Testis (tissue), 3 donors: ENCODE results near the gene PI4K2A. TPM values are rescaled to one million over a fixed set of nuclear protein-coding genes. Genes with fewer than 3 reads are reported as not detected.

Source experiments
- DNase-seq: peaks from one replicate; pipeline ENCODE4 v3.0.0-alpha.2; 2019
- H3K27ac ChIP-seq, 2 donors: fragments of 200-600 bp; sonication (generic); one replicate each; pipeline ENCODE4 v1.5.1; 2019
- H3K27me3 ChIP-seq: fragments of 200-600 bp; sonication (generic); one replicate; pipeline ENCODE4 v1.5.1; 2019
- H3K36me3 ChIP-seq: fragments of 200-600 bp; sonication (generic); one replicate; pipeline ENCODE4 v1.5.1; 2017; ENCODE audit warnings: low read depth; ENCODE audit errors: missing control alignments
- H3K4me1 ChIP-seq: fragments of 200-600 bp; sonication (generic); one replicate; pipeline ENCODE4 v1.5.1; 2019
- H3K4me3 ChIP-seq, 2 donors: fragments of 200-600 bp; sonication (generic); one replicate each; pipeline ENCODE4 v1.5.1; 2017 to 2019
- H3K9me3 ChIP-seq: fragments of 200-600 bp; sonication (generic); one replicate; pipeline ENCODE4 v1.5.1; 2017
- POLR2A ChIP-seq: fragments of 450-650 bp; IDR thresholded peaks from one replicate; pipeline ENCODE4 v1.6.1; 2017; ENCODE audit warnings: antibody characterized with exemption, mild to moderate bottlenecking, moderate library complexity
- WGBS, 2 donors: methylation state at CpG; one replicate each; pipeline ENCODE4 v1.1.5; 2018; 5-methylcytosine and 5-hydroxymethylcytosine counted together
- intact Hi-C: fragments of 100-400 bp; cut with DNase I; formaldehyde crosslinking; loops from one replicate; pipeline ENCODE4 v1.15.1; 2023; ENCODE audit warnings: low total_unique reads
- polyA plus RNA-seq: library from polyadenylated mRNA; stranded (reverse); fragments of 350-450 nt; fragmentation: Illumina TruSeq; extraction: RNeasy Lipid Tissue Mini Kit (QIAGEN cat#74804); gene quantifications from one replicate; pipeline ENCODE4 v1.2.3, GENCODE V29; 2014; ENCODE audit warnings: low read depth, low replicate concordance; ENCODE audit not compliant: insufficient read depth
- total RNA-seq, 2 donors: library from RNA; depleted of rRNA; stranded (reverse); fragments of >200 nt; gene quantifications; one replicate each; pipeline ENCODE4 v1.2.3, GENCODE V29; 2016
- TF ChIP-seq, protein P1 (sequence below), 3 experiments: fragments of 450-650 bp in 2 of 3; fragments of 200-600 bp in 1 of 3; sonication (generic) in 1 of 3; IDR thresholded peaks; one replicate each; pipeline ENCODE4 v1.5.1; 2016 to 2019; ENCODE audit warnings: antibody characterized with exemption in 3 of 3, mild to moderate bottlenecking in 2 of 3, moderate library complexity in 1 of 3

PI4K2A gene
- total and polyA plus RNA-seq, 3 donors from 2014 or later: 24.2 to 31.0 (median 27.4) TPM

DNA sequence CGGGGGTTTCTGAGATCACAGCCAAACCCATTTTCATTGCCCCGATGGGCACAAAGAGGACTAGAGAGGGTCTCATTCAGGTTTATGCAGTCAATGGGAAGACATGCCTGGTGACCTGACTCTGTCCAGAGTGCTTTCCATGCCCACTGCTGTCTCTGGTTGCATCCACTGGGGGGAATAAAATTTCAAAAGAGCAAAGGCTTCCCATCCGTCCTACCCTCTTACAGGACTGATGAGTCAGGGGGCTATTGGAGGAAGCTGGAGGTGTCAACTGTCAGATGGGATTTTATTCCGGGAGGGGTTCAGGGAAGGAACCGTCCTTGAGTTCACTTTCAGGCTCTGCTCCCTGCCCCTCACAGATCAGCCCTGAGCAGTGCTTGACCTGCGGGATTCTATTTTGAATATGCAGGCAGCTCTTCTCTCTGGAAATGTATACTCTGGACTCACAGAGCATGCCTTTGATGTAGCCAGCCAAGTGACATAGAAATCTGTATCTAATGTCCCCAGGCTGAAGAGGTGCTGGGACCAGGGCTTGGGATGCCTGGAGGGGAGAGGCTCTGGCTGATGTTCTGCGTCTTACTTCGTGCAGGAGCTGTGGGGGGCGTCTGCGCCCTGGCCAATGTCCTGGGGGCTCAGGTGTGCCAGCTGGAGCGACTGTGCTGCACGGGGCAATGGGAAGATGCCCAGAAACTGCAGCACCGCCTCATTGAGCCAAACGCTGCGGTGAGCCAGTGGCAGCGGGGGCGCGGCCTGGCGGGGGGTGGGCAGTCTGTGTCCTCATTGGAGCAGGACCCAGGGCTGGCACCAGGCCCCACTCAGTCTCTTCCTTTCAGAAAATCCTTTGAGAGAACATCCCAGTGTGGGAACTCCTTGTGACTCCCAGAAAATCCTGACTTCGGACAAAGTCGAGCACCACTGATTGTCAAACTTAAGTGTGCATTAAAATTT is 38.9 kb upstream of the PI4K2A start:
- H3K27me3 ChIP-seq: no peaks in the 10 kb centered on the region
- H3K4me3 ChIP-seq: no peak overlapping the region
- DNase-seq: no peak
- intact Hi-C loops: no loop called here
- H3K9me3 ChIP-seq: no peaks in the 10 kb centered on the region
- TF ChIP-seq, protein P1, sequence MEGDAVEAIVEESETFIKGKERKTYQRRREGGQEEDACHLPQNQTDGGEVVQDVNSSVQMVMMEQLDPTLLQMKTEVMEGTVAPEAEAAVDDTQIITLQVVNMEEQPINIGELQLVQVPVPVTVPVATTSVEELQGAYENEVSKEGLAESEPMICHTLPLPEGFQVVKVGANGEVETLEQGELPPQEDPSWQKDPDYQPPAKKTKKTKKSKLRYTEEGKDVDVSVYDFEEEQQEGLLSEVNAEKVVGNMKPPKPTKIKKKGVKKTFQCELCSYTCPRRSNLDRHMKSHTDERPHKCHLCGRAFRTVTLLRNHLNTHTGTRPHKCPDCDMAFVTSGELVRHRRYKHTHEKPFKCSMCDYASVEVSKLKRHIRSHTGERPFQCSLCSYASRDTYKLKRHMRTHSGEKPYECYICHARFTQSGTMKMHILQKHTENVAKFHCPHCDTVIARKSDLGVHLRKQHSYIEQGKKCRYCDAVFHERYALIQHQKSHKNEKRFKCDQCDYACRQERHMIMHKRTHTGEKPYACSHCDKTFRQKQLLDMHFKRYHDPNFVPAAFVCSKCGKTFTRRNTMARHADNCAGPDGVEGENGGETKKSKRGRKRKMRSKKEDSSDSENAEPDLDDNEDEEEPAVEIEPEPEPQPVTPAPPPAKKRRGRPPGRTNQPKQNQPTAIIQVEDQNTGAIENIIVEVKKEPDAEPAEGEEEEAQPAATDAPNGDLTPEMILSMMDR (IDR thresholded peaks at IDR 0.05): no peak
- no peak for TF ChIP-seq POLR2A
- no peak overlapping the region for H3K27ac ChIP-seq
- H3K36me3 ChIP-seq: no peaks in the 10 kb centered on the region
- 79 to 86% methylated on average over 20 to 21 of the region's 21 CpGs for WGBS, 2 donors
- no peaks in the 10 kb centered on the region for H3K4me1 ChIP-seq

DNA sequence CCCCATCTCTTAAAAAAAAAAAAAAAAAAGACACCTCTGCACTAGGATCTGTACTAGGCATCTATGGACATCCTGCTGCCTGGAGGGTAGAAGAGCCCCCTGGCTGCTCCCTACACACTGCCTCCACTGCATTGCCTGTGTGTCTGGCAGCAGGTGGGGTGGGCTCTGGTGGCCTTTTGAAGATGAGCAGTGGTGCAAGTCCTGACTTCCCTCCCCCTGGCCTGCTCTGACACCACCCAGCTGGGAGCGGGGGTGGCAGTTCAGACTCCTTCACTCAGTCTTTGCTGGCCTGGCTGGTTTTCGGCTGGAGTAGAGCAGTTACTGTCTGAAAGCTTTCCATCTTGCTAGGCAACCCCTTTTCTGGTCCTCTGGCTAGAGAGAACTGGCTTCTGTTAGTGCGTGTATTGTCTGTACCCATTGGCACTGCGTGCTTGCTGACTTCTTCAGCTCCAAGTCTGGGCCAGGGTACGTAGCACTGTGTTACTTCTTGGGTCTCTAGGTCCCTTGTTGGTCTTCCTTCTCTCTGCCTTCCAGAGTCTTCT is 33.3 kb upstream of the PI4K2A start:
- no peak for TF ChIP-seq POLR2A
- TF ChIP-seq, protein P1 (IDR thresholded peaks at IDR 0.05): no peak
- intact Hi-C loops: no loop called here
- H3K36me3 ChIP-seq: no peaks in the 10 kb centered on the region
- H3K9me3 ChIP-seq: no peaks in the 10 kb centered on the region
- H3K27me3 ChIP-seq: no peaks in the 10 kb centered on the region
- no peak for DNase-seq
- no peaks in the 10 kb centered on the region for H3K4me1 ChIP-seq
- WGBS, 2 donors: 91 to 97% methylated on average over 5 of the region's 5 CpGs
- no peak overlapping the region for H3K27ac ChIP-seq
- no peak overlapping the region for H3K4me3 ChIP-seq

DNA sequence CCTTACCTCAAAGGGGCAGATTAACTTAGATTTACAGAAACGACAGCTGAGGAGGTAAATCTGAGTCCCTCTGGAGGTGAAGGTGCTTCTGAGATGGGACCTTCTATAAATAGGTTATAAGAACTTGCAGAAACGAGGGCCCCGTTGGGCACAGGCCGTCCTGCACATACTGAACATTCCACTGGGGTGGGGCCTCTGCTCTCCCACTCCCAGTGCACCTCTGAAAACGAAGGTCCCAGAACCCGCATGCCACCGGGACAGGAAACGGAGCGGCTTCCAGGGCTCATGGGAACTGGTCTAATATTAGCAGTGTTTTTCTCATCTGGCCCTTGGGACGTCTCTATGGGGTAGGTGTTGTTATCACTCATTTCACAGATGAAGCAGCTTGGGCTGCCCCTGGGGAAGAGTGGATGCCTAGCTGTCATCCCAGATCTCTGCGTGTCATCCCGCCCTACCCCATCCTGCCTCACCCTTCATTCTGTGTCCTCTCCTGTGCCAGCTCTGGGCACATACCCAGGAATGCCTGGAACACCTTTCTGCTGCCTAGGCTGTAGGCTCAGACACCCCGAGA is 31.4 kb upstream of the PI4K2A start:
- WGBS, 2 donors: 81 to 83% methylated on average over 11 to 13 of the region's 13 CpGs

DNA sequence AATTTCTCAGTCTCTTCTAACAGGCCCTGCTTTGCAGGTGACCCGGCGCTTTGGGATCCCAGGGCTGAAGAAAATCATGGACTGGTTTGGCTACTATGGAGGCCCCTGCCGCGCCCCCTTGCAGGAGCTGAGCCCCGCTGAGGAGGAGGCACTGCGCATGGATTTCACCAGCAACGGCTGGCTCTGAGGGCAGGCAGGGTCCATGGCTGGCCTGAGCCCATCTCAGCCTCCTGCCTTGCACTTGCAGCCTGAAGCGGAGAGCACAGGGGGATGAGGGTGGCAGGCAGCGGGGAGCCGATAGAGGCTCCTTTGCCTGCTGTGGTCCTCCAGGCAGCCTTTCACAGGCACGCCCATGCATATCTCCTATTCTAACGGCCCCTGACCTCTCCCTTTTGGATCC is 29.0 kb upstream of the PI4K2A start:
- no peak for TF ChIP-seq POLR2A
- TF ChIP-seq, protein P1 (IDR thresholded peaks at IDR 0.05): no peak
- H3K4me1 ChIP-seq: no peaks in the 10 kb centered on the region
- no peak overlapping the region for H3K27ac ChIP-seq
- H3K36me3 ChIP-seq: no peaks in the 10 kb centered on the region
- no peaks in the 10 kb centered on the region for H3K27me3 ChIP-seq
- intact Hi-C loops: loop anchor here (5.0 kb wide), 1 partner anchor 34 kb away; no protein-coding TSS in a partner anchor
- no peak overlapping the region for H3K4me3 ChIP-seq
- whole genome bisulfite sequencing, 2 donors: 89 to 94% methylated on average over 6 to 12 of the region's 12 CpGs
- no peak for DNase-seq
- H3K9me3 ChIP-seq: no peaks in the 10 kb centered on the region

More for the DNA sequence above, 31.4 kb upstream of the PI4K2A start:
- no peaks in the 10 kb centered on the region for H3K4me1 ChIP-seq
- H3K4me3 ChIP-seq: no peak overlapping the region
- no peaks in the 10 kb centered on the region for H3K9me3 ChIP-seq
- TF ChIP-seq, protein P1 (IDR thresholded peaks at IDR 0.05): no peak
- no peak for TF ChIP-seq POLR2A
- no peak for DNase-seq
- no peaks in the 10 kb centered on the region for H3K36me3 ChIP-seq
- H3K27ac ChIP-seq: no peak overlapping the region
- intact Hi-C loops: no loop called here
- no peaks in the 10 kb centered on the region for H3K27me3 ChIP-seq
